OCI-LY3 (cell line): ENCODE data around the gene TTLL8.

ENCODE experiments used
- H2AFZ ChIP-seq: fragments of 200-600, 300-600 bp; shearing (Covaris generic); 2 replicates; pipeline ENCODE4 v1.6.0; 2014; ENCODE audit warnings: antibody characterized with exemption, low read depth, low read length
- H3K27ac ChIP-seq: fragments of 200-600, 300-600 bp; sonication (generic); 2 replicates; pipeline ENCODE4 v1.5.1; 2014; ENCODE audit warnings: mild to moderate bottlenecking, low read length, moderate library complexity, mixed read lengths
- H3K27me3 ChIP-seq: fragments of 200-600, 300-600 bp; sonication (generic); 2 replicates; pipeline ENCODE4 v1.6.1; 2014; ENCODE audit warnings: low read depth, low read length, mixed read lengths
- H3K36me3 ChIP-seq: fragments of 200-600, 300-600 bp; sonication (generic); replicated peaks from 2 replicates; pipeline ENCODE3; 2014; ENCODE audit warnings: low read depth, low read length, mixed read lengths
- H3K4me1 ChIP-seq: fragments of 300-600, 200-600 bp; sonication (generic); 2 replicates; pipeline ENCODE4 v1.6.1; 2014; ENCODE audit warnings: low read length, mixed read lengths
- H3K4me2 ChIP-seq: fragments of 200-600, 300-600 bp; sonication (generic); 2 replicates; pipeline ENCODE4 v1.6.1; 2014; ENCODE audit warnings: low read length, mixed read lengths
- H3K4me3 ChIP-seq: fragments of 300-600, 200-600 bp; sonication (generic); 2 replicates; pipeline ENCODE4 v1.5.1; 2014; ENCODE audit warnings: antibody characterized with exemption, mild to moderate bottlenecking, low read length, moderate library complexity
- H3K79me2 ChIP-seq: fragments of 300-600, 200-600 bp; shearing (Covaris generic); 2 replicates; pipeline ENCODE4 v1.6.1; 2014; ENCODE audit warnings: mild to moderate bottlenecking, low read length, mixed read lengths
- H3K9ac ChIP-seq: fragments of 300-600, 200-600 bp; shearing (Covaris generic); 2 replicates; pipeline ENCODE4 v1.6.0; 2014; ENCODE audit warnings: mild to moderate bottlenecking, low read length, moderate library complexity
- H3K9me3 ChIP-seq: fragments of 200-600, 300-600 bp; shearing (Covaris generic); 2 replicates; pipeline ENCODE4 v1.6.1; 2014; ENCODE audit warnings: low read length, mixed read lengths; ENCODE audit not compliant: insufficient read depth
- H4K20me1 ChIP-seq: fragments of 200-600, 300-600 bp; sonication (generic); 2 replicates; pipeline ENCODE4 v1.6.1; 2016; ENCODE audit warnings: low read length, mixed read lengths; ENCODE audit not compliant: insufficient read depth
- EZH2phosphoT487 ChIP-seq: fragments of 200-600 bp; shearing (Covaris generic); IDR thresholded peaks from 2 replicates; pipeline ENCODE4 v1.6.1; 2018; ENCODE audit warnings: antibody characterized with exemption, mixed run types, low read depth
- TF ChIP-seq, protein P1 (sequence below): fragments of 200-600, 300-600 bp; sonication (generic); IDR thresholded peaks from 2 replicates; pipeline ENCODE4 v1.5.1; 2014; ENCODE audit warnings: antibody characterized with exemption, low read length, low read depth

The TTLL8 gene

DNA sequence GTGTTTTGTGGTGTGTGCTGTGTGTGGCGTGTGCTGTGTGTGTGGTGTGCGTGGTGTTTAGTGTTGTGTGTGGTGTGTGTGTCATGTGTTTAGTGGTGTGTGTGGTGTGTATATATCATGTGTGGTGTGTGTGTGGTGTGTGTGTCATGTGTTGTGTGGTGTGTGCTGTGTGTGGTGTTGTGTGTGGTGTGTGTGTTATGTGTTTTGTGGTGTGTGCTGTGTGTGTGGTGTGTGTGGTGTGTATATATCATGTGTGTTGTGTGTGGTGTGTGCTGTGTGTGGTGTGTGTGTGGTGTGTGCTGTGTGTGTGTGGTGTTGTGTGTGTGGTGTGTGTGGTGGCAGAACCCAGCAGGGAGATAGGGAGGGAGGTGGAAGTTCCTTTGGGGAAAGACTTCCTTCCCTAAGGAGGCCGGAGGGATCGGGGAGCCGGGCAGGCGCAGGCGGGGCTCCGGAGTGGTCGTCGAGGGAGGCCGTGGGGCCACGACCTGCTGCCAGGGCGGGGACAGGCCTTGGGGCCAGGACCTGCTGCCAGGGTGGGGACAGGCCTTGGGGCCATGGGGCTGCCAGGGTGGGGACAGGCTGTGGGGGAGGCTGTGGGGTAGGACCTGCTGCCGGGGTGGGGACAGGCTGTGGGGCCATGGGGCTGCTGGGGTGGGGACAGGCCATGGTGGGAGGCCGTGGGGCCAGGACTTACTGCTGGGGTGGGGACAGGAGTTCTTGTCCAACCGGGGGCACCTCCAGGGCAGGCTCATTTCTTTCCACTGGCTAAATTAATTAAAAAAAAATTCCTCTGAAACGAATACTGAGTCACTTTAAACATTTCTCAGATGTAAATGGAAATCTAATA, 82.3 kb downstream of the TTLL8 start:
- Histone ChIP-seq H3K4me3 (peak overlapping the region; percentile 54), H3K9me3 (0 out of 2 replicates have a peak, but pooled peaks cover 9% of the 10 kb centered on the region), H3K4me1 (peaks cover 30% of the 10 kb centered on the region), H3K27ac (peak overlapping the region; percentile 71), H2AFZ (no peak overlapping the region), H3K79me2 (peaks cover 13% of the 10 kb centered on the region), H3K4me2 (peak overlapping the region; percentile 60), H3K36me3 (no peaks in the 10 kb centered on the region), H4K20me1 (no peaks in the 10 kb centered on the region), H3K9ac (peak overlapping the region; percentile 52; the same call in 1 of the 2 replicates), H3K27me3 (no peaks in the 10 kb centered on the region)
- TF ChIP-seq, protein P1, sequence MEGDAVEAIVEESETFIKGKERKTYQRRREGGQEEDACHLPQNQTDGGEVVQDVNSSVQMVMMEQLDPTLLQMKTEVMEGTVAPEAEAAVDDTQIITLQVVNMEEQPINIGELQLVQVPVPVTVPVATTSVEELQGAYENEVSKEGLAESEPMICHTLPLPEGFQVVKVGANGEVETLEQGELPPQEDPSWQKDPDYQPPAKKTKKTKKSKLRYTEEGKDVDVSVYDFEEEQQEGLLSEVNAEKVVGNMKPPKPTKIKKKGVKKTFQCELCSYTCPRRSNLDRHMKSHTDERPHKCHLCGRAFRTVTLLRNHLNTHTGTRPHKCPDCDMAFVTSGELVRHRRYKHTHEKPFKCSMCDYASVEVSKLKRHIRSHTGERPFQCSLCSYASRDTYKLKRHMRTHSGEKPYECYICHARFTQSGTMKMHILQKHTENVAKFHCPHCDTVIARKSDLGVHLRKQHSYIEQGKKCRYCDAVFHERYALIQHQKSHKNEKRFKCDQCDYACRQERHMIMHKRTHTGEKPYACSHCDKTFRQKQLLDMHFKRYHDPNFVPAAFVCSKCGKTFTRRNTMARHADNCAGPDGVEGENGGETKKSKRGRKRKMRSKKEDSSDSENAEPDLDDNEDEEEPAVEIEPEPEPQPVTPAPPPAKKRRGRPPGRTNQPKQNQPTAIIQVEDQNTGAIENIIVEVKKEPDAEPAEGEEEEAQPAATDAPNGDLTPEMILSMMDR, result no peak
- TF ChIP-seq EZH2phosphoT487, result no peak

DNA sequence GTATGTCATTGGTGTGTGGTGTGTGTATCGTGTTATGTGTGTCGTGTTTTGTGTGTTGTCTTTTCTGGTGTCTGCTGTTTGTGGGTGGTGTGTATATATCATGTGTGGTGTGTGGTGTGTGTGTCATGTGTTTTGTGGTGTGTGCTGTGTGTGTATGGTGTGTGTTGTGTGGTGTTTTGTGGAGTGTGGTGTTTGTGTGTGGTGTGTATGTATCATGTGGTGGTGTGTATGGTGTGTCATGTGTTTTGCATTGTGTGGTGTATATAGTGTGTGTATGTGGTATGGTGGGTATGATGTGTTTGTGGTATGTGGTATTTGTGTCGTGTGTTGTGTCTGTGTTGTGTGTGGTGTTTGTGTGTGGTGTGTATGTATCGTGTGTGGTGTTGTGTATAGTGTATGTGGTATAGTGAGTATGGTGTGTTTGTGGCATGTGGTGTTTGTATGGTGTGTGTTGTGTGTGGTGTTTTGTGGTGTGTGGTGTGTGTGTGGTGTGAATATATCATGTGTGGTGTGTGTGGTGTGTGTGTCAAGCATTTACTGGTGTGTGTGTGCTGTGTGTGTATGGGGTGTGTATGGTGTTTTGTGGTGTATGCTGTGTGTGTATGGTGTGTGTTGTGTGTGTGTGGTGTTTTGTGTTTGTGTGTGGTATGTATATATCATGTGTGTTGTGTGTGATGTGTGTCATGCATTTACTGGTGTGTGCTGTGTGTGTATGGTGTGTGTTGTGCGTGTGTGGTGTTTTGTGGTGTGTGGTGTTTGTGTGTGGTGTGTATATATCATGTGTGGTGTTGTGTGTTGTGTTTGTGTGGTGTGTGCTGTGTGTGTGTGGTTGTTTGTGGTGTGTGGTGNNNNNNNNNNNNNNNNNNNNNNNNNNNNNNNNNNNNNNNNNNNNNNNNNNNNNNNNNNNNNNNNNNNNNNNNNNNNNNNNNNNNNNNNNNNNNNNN, 84.8 kb downstream of the TTLL8 start:
- Histone ChIP-seq H3K9me3 (no peaks in the 10 kb centered on the region), H3K4me2 (peak overlapping the region; percentile 65), H3K27me3 (no peaks in the 10 kb centered on the region), H3K9ac (peak overlapping the region; percentile 79; the same call in 1 of the 2 replicates), H3K4me3 (peak overlapping the region; percentile 89), H3K36me3 (no peaks in the 10 kb centered on the region), H3K79me2 (peaks cover 13% of the 10 kb centered on the region), H3K4me1 (peaks cover 40% of the 10 kb centered on the region), H4K20me1 (no peaks in the 10 kb centered on the region), H2AFZ (no peak overlapping the region), H3K27ac (no peak overlapping the region)
- no peak for TF ChIP-seq EZH2phosphoT487
- TF ChIP-seq, protein P1, result no peak

DNA sequence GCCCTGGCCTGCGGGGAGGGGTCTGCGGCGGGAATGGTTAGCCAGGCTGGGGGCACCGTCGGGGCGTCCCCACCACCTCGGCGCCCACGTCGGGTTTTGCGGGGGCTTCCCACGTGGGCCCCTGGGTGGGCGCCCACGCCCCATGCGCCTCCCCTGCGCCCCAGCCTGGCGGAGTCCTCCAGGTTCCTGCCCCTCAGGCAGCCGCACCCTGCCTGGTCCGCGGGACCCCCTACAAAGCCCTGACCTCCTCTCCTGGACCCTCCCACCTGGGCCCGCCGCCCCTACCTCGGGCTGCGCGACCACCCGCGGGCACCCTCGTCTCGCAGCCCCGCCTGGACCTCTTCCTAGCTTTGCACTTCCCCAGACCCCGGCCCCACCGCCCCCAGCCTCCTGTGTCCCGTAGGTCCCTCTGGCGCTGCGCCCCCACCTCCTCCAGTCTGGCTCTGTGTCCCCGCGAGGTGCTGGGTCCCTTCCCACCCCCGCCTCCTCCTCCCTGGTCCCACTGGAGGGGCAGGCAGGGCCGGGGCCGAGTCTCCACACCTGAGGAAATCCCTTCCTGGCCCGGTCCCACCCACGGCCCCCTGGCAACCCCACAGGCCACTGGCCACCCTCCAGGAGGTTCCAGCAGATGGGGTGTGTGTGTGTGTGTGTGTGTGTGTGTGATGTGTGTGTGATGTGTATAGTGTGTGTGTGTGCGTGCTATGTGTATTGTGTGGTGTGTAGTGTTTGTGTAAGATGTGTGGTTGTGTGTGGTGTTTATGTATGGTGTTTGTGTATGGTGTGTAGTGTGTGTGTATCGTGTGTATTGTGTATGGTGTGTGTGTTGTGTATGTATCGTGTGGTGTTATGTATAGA, 85.7 kb downstream of the TTLL8 start:
- H3K27ac ChIP-seq, result peak overlapping the region; percentile 80
- no peaks in the 10 kb centered on the region for H3K27me3 ChIP-seq
- peak overlapping the region; percentile 79 for H3K9ac ChIP-seq
- H4K20me1 ChIP-seq, result no peaks in the 10 kb centered on the region
- no peak overlapping the region for H2AFZ ChIP-seq
- peak overlapping the region; percentile 65 for H3K4me2 ChIP-seq
- H3K36me3 ChIP-seq, result no peaks in the 10 kb centered on the region
- no peaks in the 10 kb centered on the region for H3K9me3 ChIP-seq
- H3K4me1 ChIP-seq, result peaks cover 42% of the 10 kb centered on the region
- TF ChIP-seq, protein P1, result no peak
- TF ChIP-seq EZH2phosphoT487, result no peak
- H3K79me2 ChIP-seq, result peaks cover 13% of the 10 kb centered on the region
- H3K4me3 ChIP-seq, result peak overlapping the region; percentile 89
